Activated T-cell treated with anti-CD3 and anti-CD28 coated beads for 48 hours (primary cell): Measurements from ENCODE around the gene WNT11.

ENCODE experiments used
- DNase-seq: peaks from one replicate; pipeline ENCODE4 v3.0.0-alpha.2; 2020; ENCODE audit warnings: low read depth

The WNT11 gene

DNA sequence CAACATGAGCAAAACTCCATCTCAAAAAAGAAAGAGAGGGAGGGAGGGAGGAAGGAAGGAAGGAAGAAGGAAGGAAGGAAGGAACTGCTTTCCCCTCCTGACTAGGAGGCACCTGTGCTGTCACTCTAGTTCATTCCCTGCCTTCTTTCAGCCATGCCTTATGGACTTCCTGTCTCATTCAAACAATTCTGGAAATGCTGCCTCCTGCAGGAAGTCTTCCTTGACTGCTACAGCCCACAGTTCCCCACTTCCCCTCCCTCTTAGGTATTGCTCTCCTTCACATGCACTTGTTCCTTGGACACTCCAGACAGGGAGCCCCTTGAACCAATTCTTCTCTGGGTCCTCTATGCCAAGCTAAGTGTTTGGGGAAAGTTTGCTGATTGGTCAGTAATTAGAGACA is 31.6 kb upstream of the WNT11 start:
- DNase-seq: no peak

- DNase-seq: no peak
Measured at GRCh38 chr11:76237000-76237649, 30.8 kb upstream of the WNT11 start.

- peak; percentile 52 for DNase-seq
Measured at GRCh38 chr11:76236092-76236999, 30.0 kb upstream of the WNT11 start.

GRCh38 chr11:76235233-76236091 is 29.2 kb upstream of the WNT11 start:
- peak; percentile 89 for DNase-seq

GRCh38 chr11:76234416-76235232 is 28.3 kb upstream of the WNT11 start:
- peak; percentile 12 for DNase-seq

DNA sequence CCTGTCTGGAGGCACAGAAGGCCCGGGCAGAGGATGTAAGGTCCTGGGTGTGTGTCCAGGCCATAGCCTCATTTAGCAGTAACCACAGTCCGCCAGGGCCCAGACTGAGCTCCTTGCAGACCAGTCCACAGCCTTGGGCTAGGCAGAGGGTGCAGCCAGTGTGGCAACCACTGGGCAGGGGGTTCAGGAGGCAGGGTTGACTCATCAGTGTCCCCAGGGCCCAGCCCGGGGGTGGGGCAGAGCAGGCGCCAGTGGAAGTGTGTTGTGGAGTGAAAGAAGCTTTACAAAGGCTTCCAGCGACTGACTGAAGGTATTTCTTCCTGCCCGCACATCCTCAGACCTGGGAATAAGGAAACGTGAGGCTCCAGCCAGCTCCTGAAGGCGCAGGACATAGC is 27.7 kb upstream of the WNT11 start:
- DNase-seq: no peak

DNA sequence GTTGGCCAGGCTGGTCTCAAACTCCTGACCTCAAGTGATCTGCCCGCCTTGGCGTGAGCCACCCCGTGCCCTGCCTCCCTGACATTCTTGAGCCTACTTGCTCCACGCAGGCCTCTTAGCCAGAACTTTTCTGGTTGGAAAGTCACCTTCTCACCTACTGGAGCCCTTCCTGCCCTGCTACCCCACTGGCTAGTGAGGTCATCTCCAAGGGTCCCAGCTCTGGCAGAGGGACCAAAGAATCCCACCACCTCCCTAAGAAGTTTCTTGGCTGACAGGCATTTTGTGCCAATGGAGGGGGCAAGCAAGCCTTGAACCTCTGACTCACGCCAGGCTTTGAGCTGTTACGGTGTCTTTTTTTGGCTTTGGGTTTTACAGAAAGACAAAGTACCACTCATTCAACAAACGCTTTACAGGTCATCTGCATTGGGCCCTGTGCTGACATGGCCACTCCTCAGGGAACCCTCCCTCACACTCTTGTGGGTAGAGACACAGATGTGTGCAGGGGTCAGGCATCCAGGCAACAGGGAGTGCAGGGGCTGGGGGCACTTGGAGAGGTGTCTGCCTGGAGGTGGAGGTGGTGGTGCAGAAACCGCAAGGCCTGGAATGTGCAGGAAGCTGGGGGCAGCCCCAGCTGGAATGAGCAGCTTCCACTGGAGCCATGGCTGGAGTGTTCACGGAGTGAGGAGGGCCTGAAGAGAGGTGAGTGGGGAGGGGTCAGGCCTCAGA is 27.1 kb upstream of the WNT11 start:
- no peak for DNase-seq

DNA sequence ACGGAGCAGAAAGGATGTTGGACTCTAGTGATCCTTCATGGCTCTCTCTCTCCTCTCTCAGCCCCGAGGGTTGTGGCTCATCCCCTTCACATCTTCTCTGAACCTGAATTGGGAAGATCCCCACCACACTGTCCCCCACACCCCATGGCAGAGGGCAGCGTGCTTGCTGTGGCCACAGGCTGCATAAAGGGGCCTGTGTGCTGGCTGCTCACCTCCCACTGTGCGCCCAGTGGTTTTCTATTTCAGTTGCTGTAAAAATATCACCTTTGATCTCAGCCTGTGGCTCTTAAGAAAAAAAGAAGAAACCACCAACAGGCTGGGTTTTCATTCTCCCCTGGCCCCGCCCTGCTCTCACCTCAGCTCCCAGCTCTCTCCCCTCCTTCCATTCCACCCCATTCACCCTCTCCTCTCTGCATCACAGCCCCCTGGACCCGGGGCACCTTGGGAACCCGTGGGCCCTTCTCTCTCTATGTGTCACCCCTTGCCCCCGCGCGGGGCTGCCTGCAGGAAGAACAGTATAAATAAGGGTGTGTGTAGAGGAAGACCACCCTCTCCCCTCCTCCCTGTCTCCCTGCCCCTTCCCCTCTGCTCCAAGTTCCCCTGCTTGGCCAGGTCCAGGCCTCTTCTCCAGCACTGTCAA is 25.8 kb upstream of the WNT11 start:
- DNase-seq: no peak

DNA sequence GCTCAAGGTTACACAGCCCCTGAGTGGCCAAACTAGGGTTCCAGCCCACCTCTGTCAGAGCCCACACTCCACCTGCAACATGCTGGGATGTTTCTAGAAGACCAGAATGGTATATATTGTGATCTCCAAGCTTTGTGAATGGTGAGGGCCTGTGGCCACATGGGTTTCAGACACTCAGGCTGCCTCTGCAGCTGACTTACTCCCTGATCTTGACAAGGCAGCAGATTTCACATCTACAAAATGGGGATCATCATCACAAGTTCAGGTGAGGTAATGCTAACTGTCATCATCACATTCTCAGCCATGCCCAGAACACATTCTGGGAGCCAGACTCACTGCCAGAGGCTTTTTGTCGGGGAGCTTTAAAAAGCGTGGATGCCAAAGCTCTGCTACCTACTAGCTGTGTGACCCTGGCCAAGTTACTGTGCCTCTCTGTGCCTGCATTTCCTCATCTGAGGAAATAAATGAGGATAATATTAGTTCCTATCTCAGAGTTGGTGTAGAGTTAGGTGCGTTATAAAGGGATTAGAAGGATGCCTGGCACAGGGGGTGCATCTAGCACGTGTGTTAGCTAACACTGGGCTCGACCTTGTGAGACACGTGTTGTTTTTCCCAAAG is 24.9 kb upstream of the WNT11 start:
- no peak for DNase-seq

DNA sequence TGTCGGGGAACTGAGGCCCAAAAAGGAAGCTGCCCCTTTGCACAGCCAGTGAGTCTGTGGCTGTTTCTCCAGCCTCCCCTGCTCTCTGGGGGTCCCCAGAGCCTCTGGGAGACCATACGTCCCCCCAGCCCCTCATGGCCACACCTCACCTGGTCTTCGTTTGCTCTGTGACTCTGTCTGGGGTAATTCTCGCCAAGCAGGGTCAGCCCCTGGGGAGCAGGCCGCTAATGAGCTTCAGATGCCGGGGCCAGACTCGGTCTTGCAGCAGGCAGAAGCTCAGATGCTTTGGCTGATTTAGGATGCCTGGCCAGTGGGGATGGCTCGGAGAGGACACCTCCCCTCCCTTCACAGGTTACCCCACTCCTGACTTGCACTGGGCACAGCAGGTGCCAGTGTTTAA is 24.1 kb upstream of the WNT11 start:
- DNase-seq: no peak

DNA sequence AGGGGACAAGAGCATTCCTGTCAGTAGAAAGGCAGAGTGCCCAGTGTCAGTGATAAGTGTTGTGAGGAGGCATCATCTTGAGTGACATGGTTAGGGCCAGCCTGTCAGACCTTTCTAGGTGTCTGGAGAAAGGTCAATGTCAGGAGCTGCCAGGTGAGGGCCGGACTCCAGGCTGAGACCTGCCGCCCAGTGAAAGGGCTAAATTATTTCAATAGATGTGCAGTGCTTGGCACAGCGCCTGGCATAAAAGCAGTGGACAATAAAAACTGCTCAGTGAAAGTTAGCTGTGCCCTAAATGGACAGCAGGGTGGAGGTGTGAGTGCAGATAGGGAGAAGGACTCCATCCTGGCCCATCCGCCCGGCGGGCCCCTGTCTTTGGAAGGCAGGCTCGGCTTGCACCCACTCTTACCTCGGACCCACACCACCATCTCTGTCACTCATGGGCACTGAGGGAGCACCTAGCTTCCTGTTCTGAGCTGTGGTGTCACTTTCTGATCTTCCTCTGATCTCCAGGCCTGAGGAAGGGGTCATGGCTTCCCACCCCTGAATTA is 23.5 kb upstream of the WNT11 start:
- no peak for DNase-seq

- DNase-seq: no peak
Measured at GRCh38 chr11:76228875-76229149, 22.5 kb upstream of the WNT11 start.

DNA sequence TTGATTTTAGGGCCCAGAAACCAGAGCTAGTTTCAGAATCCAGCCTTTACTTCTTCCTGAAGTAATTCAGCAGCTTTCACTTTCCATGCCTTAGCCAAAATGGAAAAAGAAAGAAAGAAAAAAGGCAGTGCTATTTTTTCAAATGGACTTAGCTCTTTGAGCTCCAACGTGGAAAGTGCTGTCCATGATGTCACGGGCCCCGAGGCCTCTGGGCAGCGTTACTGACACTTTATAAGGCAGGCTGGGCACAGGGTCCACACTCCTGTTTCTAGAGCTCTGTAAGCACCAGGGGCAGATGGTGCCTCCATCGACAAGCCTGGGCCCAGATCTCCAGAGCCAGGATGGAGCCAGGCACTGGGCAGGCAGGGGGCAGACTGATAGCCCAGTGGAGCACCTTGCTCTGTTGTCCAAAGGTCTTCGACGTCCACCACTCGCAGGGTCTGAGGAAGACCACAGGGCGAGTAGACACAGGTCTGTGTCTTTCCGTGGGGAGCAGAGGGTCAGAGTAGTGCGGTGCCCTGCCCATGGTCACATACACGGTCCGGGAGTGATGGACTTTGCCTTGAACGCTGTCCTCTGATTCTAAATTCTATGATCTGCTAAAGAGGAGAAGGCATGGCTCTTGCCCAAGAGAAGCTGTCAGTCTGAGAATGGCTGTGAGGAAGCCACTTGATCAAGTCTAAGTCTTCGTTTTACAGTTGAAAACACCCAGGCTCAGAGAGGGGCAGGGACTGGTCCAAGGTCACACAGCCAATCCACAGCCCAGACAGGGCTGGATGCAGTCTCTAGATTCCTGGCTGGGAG is 22.0 kb upstream of the WNT11 start:
- no peak for DNase-seq

DNA sequence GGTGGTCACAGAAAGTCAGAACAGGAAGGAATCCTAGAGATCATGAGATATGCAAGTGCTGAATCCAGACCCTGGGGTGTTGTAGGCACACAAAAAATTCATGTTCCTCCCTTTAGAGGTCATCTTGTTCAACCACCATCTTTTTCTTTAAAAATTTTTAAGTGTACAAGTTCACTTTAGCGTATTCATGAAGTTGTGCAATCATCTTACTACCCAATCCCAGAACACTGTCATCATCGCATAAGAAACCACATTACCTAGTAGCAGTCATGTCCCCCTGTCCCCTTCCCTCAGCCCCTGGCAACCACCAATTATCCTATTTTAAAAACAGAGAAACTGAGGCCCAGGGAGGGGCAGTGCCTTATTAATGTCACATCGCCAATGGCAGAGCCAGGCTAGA is 20.3 kb upstream of the WNT11 start:
- no peak for DNase-seq

- no peak for DNase-seq
Measured at GRCh38 chr11:76225122-76225611, 18.9 kb upstream of the WNT11 start.

DNA sequence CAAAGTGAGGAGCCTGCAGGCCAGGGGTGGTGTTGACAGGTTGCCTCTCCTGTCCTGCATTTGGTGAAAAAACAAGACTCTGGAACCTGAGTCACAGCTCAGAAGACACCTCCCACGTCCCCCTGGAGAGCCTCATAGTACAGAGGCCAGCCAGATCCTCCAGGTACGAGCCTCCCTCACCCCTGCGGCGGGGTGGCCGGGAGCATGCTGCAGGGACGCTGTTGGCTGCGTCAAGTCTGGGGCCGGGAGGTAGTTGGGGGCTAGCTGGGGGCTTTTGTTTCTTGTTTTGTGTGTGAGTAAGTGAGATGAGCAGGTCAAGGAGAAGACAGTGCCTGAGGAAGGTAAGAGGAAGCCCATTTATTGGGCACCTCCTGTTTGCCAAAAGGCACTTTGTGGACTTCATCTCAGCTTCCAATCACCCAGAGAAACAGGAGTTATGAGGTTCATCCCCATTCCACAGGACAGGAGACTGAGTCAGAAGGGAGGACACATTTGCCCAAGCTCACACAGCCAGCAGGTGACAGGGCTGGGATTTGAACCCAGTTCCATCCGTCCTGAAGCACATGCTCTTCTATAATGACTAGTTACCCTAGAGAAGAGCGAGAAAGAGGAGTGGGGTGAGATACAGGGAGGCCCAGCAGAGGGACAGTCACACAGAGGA is 18.3 kb upstream of the WNT11 start:
- DNase-seq: no peak

DNA sequence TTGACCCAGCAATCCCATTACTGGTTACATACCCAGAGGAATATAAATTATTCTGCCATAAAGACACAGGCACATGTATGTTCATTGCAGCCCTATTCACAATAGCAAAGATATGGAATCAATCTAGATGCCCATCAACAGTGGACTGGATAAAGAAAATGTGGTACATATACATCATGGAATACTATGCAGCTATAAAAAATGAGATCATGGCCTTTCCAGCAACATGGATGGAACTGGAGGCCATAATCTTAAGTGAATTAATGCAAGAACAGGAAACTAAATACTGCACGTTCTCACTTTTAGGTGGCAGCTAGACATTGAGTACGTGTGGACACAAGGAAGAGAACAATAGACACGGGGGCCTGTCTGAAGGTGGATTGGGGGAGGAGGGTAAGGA is 15.1 kb upstream of the WNT11 start:
- DNase-seq: no peak

DNA sequence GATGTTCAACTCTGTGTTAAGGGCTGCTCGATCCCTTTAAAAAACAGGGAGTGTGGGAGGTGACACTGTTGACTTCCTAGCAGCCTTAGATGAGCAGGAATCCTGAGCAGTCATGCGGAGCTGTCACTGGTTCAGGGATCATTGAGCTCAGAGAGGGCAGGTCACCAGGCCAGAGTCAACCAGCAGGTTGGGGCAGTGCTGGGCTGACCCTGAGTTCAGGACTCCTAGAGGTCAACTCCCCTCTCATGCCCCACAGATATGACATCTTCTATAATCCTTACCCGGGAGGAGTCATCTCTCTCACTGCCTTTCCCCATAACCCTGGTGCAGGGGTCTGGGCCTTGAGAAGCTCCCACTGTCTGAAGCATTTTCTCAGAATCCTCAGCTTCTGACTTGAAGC is 12.9 kb upstream of the WNT11 start:
- DNase-seq: no peak
